PC-3 (cell line): ENCODE results near the gene ZNF341. TPM values are rescaled to one million over a fixed set of nuclear protein-coding genes. Genes with fewer than 3 reads are reported as not detected.

Experiments used
- ATAC-seq: fragments of 200-7000 bp; cut with Tn5 transposase; 2 replicates; pipeline ENCODE4 v1.9.1; 2020; ENCODE audit warnings: mild to moderate bottlenecking, moderate library complexity
- BruUV-seq: library from RNA; stranded (reverse); fragments of 400-500 nt; replicated peaks from 2 replicates; lab custom pipeline; 2021; lab: Mats Ljungman, UMichigan
- CTCF ChIA-PET: fragments of 300-600 bp; sonication (Branson Sonifier 250); formaldehyde crosslinking; loops from one replicate; lab custom pipeline; 2022; ENCODE audit warnings: antibody characterized with exemption; lab: Charles Lee
- POLR2A ChIA-PET: fragments of 300-600 bp; sonication (Branson Sonifier 250); formaldehyde crosslinking; loops from one replicate; lab custom pipeline; 2022; ENCODE audit warnings: antibody characterized with exemption; ENCODE audit not compliant: unreplicated experiment; lab: Charles Lee
- DNase-seq: peaks from one replicate; pipeline ENCODE4 v3.0.0-alpha.2; 2015
- H2AFZ ChIP-seq: fragments of 300-600 bp; sonication (generic); 2 replicates; pipeline ENCODE4 v1.6.0; 2016; ENCODE audit warnings: antibody characterized with exemption, low read length
- H3F3A ChIP-seq: fragments of 300-600 bp; sonication (generic); one replicate; pipeline ENCODE4 v1.6.0; 2017; ENCODE audit warnings: antibody characterized with exemption, low read length, control low read depth, mild to moderate bottlenecking; ENCODE audit not compliant: unreplicated experiment
- H3K27ac ChIP-seq: fragments of 300-600 bp; sonication (generic); 2 replicates; pipeline ENCODE4 v1.5.1; 2016; ENCODE audit warnings: mild to moderate bottlenecking, low read length
- H3K27me3 ChIP-seq: fragments of 300-600 bp; sonication (generic); 2 replicates; pipeline ENCODE4 v1.6.1; 2016; ENCODE audit warnings: low read length, mixed read lengths
- H3K36me3 ChIP-seq: fragments of 300-600 bp; sonication (generic); 2 replicates; pipeline ENCODE4 v1.6.1; 2016; ENCODE audit warnings: low read depth, mixed run types, low read length, mixed read lengths
- H3K4me1 ChIP-seq: fragments of 300-600 bp; sonication (generic); 2 replicates; pipeline ENCODE4 v1.5.1; 2016; ENCODE audit warnings: low read length; ENCODE audit not compliant: insufficient read depth
- H3K4me2 ChIP-seq: fragments of 300-600 bp; sonication (generic); 2 replicates; pipeline ENCODE4 v1.6.0; 2016; ENCODE audit warnings: low read length
- H3K4me3 ChIP-seq: fragments of 300-600 bp; sonication (generic); 2 replicates; pipeline ENCODE4 v1.5.1; 2016; ENCODE audit warnings: mild to moderate bottlenecking, low read length, mixed read lengths
- H3K79me2 ChIP-seq: fragments of 300-600 bp; sonication (generic); 2 replicates; pipeline ENCODE4 v1.6.1; 2017; ENCODE audit warnings: low read length, mixed read lengths
- H3K9ac ChIP-seq: fragments of 300-600 bp; sonication (generic); 2 replicates; pipeline ENCODE4 v1.6.0; 2016; ENCODE audit warnings: mild to moderate bottlenecking, low read length
- H3K9me2 ChIP-seq: fragments of 300-600 bp; sonication (generic); replicated peaks from 2 replicates; pipeline ENCODE4 v1.6.1; 2016; ENCODE audit warnings: mixed run types, low read length, mixed read lengths
- H3K9me3 ChIP-seq: fragments of 300-600 bp; sonication (generic); 2 replicates; pipeline ENCODE4 v1.6.1; 2016; ENCODE audit warnings: low read length, mixed read lengths
- H4K20me1 ChIP-seq: fragments of 300-600 bp; sonication (generic); 2 replicates; pipeline ENCODE4 v1.6.1; 2016; ENCODE audit warnings: low read length, mixed read lengths
- CTCF ChIP-seq: fragments of 300-600 bp; sonication (generic); conservative IDR thresholded peaks from 2 replicates; pipeline ENCODE4 v1.5.1; 2017; ENCODE audit warnings: antibody characterized with exemption, low read depth, mild to moderate bottlenecking, low read length
- EZH2 ChIP-seq: fragments of 300-600 bp; sonication (generic); IDR thresholded peaks from one replicate; pipeline ENCODE4 v1.6.1; 2017; ENCODE audit warnings: antibody characterized with exemption, mild to moderate bottlenecking, low read length; ENCODE audit not compliant: unreplicated experiment
- EZH2phosphoT487 ChIP-seq: fragments of 300-600 bp; sonication (generic); IDR thresholded peaks from 2 replicates; pipeline ENCODE4 v1.6.1; 2018; ENCODE audit warnings: mild to moderate bottlenecking, antibody characterized with exemption, low read length, borderline replicate concordance
- intact Hi-C: fragments of 100-400 bp; cut with micrococcal nuclease; formaldehyde crosslinking; loops from 2 replicates; pipeline ENCODE4 v1.9.0; 2023
- total RNA-seq: library from RNA; depleted of rRNA; stranded (reverse); fragments of >200 nt; gene quantifications from 2 replicates; pipeline ENCODE4 v1.2.3, GENCODE V29; 2014

The ZNF341 gene
- total RNA-seq, 1 experiment from 2014 or later = 4.4 TPM

GRCh38 chr20:33719277-33719988, 12.4 kb upstream of the ZNF341 start:
- POLR2A ChIA-PET = no interaction called here
- intact Hi-C loops = no loop called here
- CTCF ChIA-PET = no interaction called here
- no peaks in the 10 kb centered on the region for H3K9me2 ChIP-seq
- H3K4me2 ChIP-seq = no peak overlapping the region
- H3F3A ChIP-seq = no peaks in the 10 kb centered on the region
- no peaks in the 10 kb centered on the region for H3K79me2 ChIP-seq
- DNase-seq (no peak), ATAC-seq (no peak)
- no peaks in the 10 kb centered on the region for H3K36me3 ChIP-seq
- H3K4me1 ChIP-seq = no peaks in the 10 kb centered on the region
- H3K9me3 ChIP-seq = no peaks in the 10 kb centered on the region
- no peak overlapping the region for H3K4me3 ChIP-seq
- no peak overlapping the region for H3K27ac ChIP-seq
- H3K27me3 ChIP-seq = no peaks in the 10 kb centered on the region
- no peaks in the 10 kb centered on the region for H4K20me1 ChIP-seq
- BruUV-seq = no TSS peak
- TF ChIP-seq EZH2 = no peak
- no peak for TF ChIP-seq EZH2phosphoT487
- no peak for TF ChIP-seq CTCF
- H2AFZ ChIP-seq = no peak overlapping the region
- no peak overlapping the region for H3K9ac ChIP-seq

- no peak within 1 kb of the TSS for H3K4me3 ChIP-seq
- H2AFZ ChIP-seq = no peak within 1 kb of the TSS
- no peaks in the 10 kb centered on the region for H3K4me1 ChIP-seq
- intact Hi-C loops = no loop called here
- no peak within 1 kb of the TSS for H3K4me2 ChIP-seq
- no peaks in the 10 kb centered on the region for H4K20me1 ChIP-seq
- ChIA-PET POLR2A (no interaction called here), CTCF (no interaction called here)
- H3K9me2 ChIP-seq = no peaks in the 10 kb centered on the region
- no TSS peak for BruUV-seq
- TF ChIP-seq EZH2phosphoT487 = no peak
- TF ChIP-seq EZH2 = no peak
- TF ChIP-seq CTCF = no peak
- H3K9ac ChIP-seq = no peak within 1 kb of the TSS
- H3K36me3 ChIP-seq = no peaks in the 10 kb centered on the region
- ATAC-seq = no peak
- no peaks in the 10 kb centered on the region for H3K27me3 ChIP-seq
- H3K9me3 ChIP-seq = no peaks in the 10 kb centered on the region
- no peaks in the 10 kb centered on the region for H3F3A ChIP-seq
- no peak within 1 kb of the TSS for H3K27ac ChIP-seq
- DNase-seq = no peak
- H3K79me2 ChIP-seq = no peaks in the 10 kb centered on the region
These were observed 11.6 kb upstream of the ZNF341 start, which contains the start of gene PXMP4 for GRCh38 chr20:33719989-33720709. Gene PXMP4 (minus strand): TSS chr20:33720310. CDS start chr20:33720207, 103 bp downstream.
